Midbrain (tissue), 1 donor: Measurements from ENCODE around the gene RARS1.

ENCODE experiments used
- DNase-seq: peaks from one replicate; lab custom pipeline; 2025; lab: John Stamatoyannopoulos, UW

Gene RARS1

DNA sequence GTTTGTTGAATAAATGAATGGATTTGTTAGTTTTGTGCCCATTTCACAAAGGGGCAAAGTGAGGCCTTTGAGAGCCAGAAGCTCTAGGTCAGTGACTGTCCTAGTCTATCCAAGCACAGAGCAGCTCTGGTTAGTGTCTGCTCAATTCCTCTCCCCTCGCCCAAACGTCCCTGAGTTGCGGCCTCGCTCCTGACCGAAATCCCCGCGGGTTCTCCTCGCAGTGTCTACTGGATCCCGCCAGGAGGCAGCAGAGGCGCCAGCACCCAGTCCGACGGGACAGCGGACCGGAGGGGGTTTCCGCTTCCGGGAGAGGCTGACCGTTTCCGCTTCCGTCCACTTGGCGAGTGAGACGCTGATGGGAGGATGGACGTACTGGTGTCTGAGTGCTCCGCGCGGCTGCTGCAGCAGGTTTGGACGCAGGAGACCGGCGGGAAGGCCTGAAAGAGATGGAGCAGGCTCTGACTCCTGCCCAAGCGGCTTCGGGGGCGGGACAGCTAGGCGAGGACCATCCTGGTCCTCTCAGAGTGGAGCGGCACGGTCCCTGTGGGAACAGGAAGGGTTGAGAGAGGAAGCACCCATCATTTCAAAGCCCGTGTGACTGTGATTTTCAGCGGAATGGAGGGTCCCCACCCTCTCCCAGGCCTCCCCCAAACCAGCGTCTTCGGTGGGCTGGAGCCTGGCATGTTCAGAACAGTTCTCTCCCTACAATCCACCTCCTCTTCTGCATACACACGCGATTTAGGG is at the start of gene RARS1:
Gene RARS1, plus strand, starts transcription at position 336 of the 744 bp plus-strand sequence. Its CDS starts 28 bp downstream, at position 364.
- peak; percentile 97 for DNase-seq

DNA sequence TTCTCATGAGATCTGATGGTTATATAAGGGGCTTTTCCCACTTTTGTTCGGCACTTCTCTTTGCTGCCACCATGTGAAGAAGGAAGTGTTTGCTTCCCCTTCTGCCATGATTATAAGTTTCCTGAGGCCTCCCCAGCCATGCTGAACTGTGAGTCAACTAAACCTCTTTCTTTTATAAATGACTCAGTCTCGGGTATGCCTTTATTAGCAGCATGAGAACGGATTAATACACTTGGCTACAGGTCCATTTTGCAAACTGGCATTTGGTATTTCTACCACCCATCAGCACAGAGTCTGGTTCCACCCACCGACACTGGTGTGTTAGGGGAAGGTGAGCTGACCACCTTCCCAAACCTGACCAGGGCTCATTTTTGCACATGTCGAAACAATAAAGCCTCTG is 47.9 kb upstream of the RARS1 start:
- DNase-seq, result no peak

DNA sequence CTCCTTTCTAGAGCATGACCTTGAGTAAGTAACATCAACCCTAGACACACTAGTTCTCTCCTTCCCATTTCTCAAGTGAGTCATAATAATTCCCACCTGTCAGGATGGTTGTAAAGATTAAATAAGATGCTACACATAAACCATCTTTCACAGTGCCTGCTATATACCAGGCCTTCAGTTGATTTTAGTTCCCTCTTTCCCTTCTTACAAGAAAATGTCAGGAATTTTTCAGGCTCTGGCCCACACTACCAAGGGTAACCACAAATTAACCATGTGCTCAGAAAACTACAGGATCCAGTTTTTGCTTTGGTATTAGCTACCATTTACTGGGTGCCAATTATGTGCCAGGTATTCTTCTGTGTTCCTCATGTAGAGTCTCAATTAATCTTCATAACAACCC is 42.7 kb upstream of the RARS1 start:
- no peak for DNase-seq

DNA sequence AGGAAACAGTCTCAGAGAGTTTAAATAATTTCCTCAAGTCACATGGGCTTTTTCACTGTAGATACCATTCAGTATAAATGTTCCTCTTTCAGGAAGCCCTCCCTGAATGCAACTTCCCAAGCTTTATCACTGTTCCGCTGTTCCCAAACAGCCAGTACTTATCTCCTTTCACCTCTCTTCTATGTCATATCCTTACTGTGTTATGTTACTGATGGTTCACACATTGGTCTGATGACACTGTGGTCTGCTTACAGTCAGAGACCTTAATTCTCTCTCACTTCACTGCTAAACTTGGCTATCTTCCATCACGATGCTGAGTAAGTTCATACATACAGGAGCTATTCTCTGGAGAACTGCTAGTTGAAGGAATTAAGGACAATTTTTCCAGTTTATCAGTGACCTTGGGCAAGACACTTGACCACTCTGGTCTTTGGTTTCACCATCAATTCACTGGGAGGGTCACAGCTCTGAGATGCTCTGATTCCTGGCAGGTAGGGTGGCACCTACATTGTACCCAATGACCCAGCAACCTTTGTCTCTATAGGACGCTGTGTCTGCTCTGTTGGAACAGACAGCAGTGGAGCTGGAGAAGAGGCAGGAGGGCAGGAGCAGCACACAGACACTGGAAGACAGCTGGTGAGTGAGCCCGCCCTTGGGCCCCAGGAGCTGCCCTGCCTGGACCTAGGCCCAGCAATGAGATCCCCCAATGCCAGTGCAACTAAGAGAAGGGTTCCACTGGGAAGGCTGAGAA is 42.1 kb upstream of the RARS1 start:
- DNase-seq, result no peak

DNA sequence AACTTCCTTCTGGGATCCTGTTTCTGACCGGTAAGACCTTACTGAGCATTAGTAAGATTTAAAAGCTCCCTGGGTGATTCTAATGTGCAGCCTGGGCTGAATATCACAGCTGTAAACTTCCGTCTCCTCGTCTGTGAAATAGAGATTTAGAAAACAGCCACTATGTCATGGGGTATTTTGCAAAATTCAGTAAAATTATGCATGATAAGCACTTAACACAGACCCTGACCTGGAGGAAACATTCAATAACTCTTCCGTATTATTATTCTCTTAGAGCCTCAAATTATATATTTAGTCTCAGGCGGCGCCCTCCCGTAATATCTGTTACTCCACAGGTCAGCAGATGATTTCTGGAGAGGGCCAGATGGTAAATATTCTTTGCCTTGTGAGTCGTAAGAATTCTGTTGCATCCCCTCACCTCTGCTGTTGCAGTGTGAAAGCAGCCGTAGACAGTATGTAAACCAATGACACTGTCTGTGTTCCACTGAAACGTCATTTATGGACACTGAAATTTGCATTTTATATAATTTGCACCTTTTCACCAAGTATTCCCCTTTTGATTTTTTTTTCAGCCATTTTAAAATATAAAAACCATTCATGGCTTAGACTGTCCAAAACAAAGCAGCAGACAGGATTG is 39.2 kb upstream of the RARS1 start:
- DNase-seq, result no peak

DNA sequence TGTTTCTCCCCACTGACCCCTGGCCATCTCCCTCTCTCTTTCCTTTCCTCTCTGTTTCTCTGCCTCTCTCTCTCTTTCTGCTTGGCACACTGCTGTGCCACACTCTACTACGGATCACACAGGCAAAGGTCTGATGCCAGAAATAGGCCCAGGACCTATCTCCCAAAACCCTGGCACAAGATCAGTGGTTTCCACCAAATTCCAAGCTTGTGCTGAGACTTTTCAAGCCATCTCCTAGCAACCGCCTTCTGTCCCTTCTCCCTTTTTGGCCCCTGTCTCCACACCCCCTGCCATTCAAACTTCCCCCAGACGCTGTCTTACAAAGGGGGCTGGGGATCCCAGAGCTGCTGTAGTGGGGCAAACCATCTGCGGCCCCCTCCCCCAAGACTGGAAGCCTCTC is 38.5 kb upstream of the RARS1 start:
- DNase-seq, result no peak

DNA sequence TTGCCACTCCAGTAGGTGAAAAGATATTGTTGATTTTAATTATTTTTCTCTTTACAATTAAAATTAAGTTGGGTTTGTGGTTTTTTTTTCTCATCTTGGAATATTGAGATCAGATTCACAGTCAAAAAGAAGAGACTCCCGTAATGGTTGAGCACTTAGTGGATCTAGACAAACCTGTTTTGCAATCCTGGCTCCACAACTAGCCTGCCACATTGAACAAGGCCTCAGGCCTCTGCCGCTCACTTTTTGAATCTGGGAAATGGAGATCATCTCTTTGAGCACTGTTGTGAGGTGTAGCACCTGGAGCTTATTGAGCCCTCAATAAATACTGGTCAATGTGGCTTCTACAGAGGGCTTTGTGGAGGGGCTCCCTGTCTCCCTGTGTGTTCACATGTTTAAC is 37.1 kb upstream of the RARS1 start:
- DNase-seq, result no peak

DNA sequence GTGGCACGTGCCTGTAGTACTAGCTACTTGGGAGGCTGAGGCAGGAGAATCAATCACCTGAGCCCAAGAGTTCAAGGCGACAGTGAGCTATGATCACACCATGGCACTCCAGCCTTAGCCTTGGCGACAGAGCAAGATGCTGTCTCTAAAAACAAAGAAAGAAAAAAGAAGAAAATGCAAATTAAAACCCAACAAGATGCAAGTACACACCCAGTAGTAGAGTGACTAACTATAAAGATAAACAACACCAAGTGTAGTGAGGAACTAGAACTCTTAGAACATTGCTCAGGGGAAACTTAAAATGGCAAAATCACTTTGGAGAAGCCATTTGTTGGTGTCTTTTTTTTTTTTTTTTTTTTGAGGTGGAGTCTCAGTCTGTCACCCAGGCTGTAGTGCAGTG is 34.7 kb upstream of the RARS1 start:
- DNase-seq, result no peak

DNA sequence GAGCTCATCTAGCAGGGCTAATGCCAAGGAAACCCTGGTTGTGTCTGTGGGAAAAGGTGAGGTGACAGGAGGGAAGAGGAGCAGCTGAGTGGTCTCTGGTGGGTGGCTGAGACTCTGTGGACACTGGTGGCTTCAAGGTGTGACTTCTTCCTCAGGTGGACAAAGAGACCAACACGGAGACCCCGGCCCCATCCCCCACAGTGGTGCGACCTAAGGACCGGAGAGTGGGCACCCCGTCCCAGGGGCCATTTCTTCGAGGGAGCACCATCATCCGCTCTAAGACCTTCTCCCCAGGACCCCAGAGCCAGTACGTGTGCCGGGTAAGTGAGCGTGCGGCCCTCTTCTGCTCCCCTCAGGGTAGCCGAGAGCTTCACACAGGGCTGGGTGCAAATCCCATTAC is 31.1 kb upstream of the RARS1 start:
- DNase-seq, result no peak

DNA sequence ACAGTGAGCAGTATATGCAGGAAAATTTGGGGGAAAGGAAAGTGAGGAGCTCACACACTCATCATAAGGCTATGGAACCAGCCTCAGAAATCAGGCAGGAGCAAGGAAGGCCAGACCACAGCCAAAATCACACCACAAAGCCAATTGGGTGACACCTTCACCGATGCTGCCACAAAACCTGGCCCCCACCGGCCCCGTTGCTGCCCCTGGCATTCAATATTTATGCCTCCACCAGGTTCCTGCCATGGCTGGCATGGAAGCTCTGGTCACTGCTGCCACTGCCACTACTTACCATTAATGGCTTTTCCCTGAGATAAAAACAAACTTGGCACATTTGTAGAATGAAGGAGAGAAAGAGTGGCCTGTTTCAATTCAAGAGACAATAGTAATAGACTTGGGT is 28.7 kb upstream of the RARS1 start:
- no peak for DNase-seq

DNA sequence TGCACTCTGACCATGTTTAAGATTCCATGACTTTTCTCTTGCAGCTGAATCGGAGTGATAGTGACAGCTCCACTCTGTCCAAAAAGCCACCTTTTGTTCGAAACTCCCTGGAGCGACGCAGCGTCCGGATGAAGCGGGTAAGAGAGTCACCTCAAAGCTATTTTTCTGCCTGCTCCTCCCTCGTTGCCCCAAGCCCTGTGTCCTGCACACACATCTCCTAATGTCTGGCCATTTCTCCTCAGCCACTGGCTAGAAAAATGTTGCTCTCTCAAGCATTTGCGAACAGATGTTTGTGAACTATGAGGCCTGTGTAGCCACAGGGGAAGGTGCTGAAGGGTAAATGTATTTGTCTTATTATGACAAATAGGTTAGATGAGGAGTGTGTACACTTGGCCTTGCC is 25.7 kb upstream of the RARS1 start:
- DNase-seq, result no peak

DNA sequence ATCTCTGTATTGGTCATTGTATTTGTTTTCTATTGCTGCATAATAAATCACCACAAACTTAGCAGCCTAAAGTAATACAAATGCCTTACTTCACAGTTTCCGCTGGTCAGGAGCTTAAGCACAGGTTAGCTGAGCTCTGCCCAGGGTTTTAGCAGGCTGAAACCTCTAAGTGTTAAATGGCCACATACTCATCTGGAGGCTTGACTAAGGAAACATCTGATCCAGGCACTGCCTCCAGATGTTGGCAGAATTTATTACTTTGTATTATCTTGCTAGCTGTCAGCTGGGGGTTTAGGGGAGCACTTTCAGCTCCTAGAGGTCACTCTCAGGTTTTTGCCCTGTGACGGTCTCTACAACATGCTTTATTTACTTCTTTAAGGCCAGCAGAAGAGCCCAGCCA is 23.2 kb upstream of the RARS1 start:
- DNase-seq, result no peak

DNA sequence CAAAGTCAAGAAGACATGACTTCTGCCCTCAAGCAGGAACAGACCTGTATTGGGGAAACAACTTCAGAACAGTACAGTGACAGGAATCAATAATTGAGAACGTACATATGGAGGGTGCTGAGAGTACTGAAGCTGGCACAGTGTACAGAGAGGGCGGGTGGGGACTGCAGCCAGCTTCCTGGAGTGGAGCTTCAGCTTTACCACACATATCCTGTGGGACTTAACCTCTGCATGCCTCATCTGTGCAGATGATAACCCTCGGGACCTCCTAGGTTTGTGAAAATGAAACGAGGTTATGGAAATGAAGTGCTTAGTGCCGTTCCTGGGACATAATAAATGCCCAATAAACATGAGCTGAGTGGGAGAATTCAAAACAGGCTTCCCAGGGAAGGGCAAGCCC is 22.1 kb upstream of the RARS1 start:
- no peak for DNase-seq

DNA sequence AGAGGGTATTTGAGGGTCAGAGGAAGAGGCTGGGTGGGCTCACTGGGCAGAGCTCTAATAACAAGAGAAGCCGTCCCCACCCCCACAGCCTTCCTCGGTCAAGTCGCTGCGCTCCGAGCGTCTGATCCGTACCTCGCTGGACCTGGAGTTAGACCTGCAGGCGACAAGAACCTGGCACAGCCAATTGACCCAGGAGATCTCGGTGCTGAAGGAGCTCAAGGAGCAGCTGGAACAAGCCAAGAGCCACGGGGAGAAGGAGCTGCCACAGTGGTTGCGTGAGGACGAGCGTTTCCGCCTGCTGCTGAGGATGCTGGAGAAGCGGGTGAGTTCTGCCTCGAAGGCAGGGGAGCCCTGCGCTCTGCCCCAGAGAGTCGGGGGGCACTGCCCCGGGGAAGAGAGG is 21.6 kb upstream of the RARS1 start:
- no peak for DNase-seq

DNA sequence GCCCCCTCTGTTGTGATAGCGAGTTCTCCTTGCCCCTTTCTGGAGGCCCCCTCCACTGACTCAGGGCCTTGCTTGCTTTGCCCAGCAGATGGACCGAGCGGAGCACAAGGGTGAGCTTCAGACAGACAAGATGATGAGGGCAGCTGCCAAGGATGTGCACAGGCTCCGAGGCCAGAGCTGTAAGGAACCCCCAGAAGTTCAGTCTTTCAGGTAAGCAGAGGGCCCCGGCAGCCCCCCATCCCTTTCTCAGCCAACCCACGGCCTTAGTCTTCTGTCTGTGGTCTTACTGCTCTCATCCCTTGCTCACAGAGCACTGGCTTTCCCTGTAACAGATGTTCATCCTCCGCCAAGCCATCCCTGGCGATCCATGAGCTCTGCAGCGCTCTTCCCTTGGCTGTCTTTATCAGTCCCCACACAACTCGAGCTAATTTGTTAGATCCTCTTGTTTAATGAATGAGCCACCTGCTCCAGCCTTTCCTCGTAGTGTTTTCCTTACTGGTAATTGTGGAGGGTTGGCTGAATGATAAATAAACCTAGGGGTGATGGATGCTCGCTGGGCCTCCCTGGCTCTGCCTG is 18.4 kb upstream of the RARS1 start:
- DNase-seq, result no peak

DNA sequence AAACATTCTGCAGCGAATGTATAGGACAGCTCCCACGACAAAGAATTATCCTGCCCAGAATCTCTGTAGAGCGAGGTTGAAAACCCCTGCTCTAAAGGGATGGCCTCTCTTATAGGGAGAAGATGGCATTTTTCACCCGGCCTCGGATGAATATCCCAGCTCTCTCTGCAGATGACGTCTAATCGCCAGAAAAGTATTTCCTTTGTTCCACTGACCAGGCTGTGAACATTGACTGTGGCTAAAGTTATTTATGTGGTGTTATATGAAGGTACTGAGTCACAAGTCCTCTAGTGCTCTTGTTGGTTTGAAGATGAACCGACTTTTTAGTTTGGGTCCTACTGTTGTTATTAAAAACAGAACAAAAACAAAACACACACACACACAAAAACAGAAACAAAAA is 17.4 kb upstream of the RARS1 start:
- DNase-seq, result no peak

DNA sequence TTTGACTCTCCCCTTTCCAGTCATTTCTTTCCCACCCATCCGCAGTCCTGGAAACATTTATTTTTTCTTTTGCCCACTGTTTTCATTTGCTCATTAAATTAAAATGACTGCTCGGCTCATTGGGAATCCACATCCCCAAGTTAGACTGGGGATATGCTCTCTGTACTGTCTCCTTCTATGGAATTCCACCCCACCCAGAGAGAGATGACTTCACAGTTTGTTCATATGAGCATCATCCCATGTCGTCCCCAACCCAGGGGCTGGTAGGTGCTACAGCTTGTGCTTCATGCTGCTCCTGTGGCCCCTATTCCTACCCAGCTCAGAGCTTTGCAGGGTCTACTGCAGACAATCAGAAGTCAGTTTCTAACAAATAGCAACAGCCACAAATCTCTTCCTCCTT is 16.5 kb upstream of the RARS1 start:
- DNase-seq, result no peak

DNA sequence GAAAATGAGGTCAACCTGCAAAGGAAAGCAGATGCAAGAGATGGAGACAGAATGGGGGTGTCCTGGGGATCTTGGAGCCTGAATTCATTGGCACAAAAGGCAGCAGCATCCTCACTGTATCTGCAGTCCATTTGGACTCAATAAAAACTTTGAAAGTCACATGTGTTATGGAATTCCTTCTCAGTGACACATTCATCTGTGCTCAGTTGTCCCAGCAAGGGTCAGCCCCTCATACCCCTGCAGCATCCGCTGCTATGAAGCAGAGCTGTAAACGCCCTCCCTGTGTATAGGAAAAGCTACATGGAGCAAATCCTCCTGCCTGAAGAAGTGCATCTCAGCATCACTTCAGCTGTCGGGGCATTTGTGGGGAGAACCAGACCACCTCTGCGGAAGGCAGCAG is 14.5 kb upstream of the RARS1 start:
- no peak for DNase-seq

DNA sequence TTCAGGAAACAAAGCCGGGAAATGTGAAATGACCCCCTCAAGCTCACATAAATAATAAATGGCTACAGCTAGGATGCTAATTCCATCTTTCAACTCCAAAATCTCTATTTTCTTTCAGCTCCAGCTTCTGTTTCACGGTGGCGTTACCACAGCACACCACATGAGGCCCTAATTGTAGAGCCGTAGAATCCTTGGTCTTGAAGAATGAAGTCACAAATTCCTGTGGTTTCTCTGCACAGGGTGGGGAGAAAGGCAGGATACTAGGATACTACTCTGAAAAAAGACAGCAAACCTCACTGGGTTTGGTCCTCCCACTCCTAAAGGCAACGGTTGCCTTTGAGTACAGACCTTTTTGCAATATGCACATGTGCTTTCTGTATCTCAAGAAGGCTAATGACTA is 13.9 kb upstream of the RARS1 start:
- DNase-seq, result no peak

DNA sequence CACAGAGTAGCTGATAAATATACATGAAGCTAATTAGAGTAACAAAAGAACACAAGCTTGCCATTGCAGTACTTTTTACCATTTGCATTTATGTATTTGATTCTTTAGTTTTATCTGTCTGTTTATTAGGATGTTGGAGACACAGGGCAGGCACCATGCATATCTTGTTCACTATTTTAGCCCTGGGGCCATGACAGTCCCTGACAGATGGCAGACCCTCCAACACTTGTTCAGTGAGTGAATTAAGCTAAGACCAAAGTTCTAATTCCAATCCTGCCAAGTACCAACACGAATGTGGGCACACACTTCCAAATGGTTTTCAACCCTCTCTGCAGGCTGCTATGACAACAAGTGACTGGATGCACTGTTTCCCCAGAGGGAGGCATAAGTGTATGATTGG is 12.0 kb upstream of the RARS1 start:
- DNase-seq, result no peak

DNA sequence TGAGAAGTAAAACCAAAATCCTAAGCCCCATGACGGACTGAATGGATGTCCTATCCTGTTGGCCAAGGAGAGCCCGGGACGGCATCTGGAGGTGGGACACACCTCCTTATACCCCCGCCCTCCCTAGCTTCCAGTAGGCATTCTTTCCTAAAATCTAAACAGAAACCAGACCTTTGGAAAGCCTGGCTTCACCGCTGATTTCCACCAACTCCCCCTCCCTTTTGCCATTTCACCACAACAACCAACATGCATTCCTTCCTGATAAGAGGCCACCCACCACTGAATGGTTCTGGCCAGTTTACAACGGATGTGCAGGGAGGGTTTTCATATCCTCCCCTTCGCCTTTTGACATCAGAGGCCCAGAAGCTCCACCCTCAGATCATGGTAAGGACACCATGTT is 9.2 kb upstream of the RARS1 start:
- DNase-seq, result no peak

DNA sequence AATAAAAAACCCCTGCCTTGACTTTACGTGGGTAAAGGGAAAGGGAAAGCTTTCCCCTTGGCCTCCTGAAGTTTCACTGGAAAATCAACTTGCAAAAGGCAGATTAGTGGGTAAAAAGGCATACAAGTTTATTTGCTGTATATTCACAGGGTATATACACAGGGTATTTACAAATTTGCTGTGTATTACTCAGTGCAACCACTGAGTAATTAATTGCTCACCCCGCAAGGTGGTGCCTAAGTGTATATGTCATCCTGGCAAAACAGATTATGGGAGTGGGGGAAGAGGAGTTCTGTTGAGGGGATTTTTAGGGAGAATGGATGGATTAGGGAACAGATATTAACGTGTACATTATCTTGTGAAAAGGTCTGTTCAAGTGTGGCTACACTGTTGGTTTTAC is 7.1 kb upstream of the RARS1 start:
- DNase-seq, result no peak

DNA sequence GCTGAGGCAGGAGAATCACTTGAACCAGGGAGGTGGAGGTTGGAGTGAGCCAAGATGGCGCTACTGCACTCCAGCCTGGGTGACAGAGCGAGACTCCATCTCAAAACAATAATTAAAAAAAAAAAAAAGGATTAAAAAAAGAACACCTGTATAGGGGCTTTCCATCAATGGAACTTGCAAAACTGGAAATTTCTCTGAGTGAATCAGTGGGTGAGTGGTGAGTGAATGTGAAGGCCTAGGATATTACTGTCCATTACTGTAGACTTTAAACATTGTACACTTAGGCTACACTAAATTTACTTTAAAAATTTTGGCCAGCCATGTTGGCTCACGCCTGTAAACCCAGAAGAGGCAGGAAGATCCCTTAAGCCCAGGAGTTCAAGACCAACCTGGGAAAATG is 5.7 kb upstream of the RARS1 start:
- DNase-seq, result no peak
